Measurements from ENCODE around the gene CACNA1A. TPM values are rescaled to one million over a fixed set of nuclear protein-coding genes. Genes with fewer than 3 reads are reported as not detected.
A peak's percentile ranks its signal among the peaks of the same experiment; 100 is the strongest.
"Not testable (repeated sequence)": the region's sequence is repeated elsewhere in the genome, so short reads cannot be mapped to it uniquely, and the experiment has no call there.

The CACNA1A gene
- 10 to 100 TPM in 2 of 8 experiments, 1 to 10 TPM in 6; 1.9 to 23.0 (median 7.5) TPM for total RNA-seq

- peak within 1 kb of the TSS; percentile 64 to 70 for H3K27ac ChIP-seq
Observed at GRCh38 chr19:13506471-13506820, at the start of gene CACNA1A. TSS of gene CACNA1A (minus strand) at chr19:13506479. CDS start at chr19:13506224, 255 bp downstream.

GRCh38 chr19:13554506-13555240, 48.4 kb upstream of the CACNA1A start:
- ATAC-seq (replicated peaks in 6 of 8): no peak
- Histone ChIP-seq H3K4me3 (no peak overlapping the region), H3K4me1 (replicated peaks in 1 of 2) (no peaks in the 10 kb centered on the region), H3K27ac (no peak overlapping the region)
- 0 to 69% (median 40%) methylated on average over 1 to 10 of the region's 10 CpGs for WGBS, 10 experiments
- in situ Hi-C loops (cut with MboI; ENCODE audit: low pct_unique_long_range_greater_than_20kb in 2 of 9, low sequenced_read_pairs in 9 of 9, unreplicated experiment in 9 of 9): no loop called here

More at GRCh38 chr19:13506471-13506820, at the start of gene CACNA1A:
- peak in 6 of 8 experiments; percentile 15 to 60 (median 46) for ATAC-seq (replicated peaks in 6 of 8)
- WGBS, 10 experiments: 0 to 7% (median 1%) methylated on average over 2 to 12 of the region's 21 CpGs; no CpG with 5 or more reads in 2 of the 10 experiments
- Histone ChIP-seq H3K4me1 (replicated peaks in 1 of 2) (peaks cover 6 to 12% of the 10 kb centered on the region in 2 donors), H3K4me3 (peak within 1 kb of the TSS; percentile 57 to 93 (median 75))
- in situ Hi-C loops (cut with MboI; ENCODE audit: low pct_unique_long_range_greater_than_20kb in 2 of 9, low sequenced_read_pairs in 9 of 9, unreplicated experiment in 9 of 9): no loop called here

GRCh38 chr19:13553880-13554400, 47.7 kb upstream of the CACNA1A start:
- in situ Hi-C loops (cut with MboI; ENCODE audit: low pct_unique_long_range_greater_than_20kb in 2 of 9, low sequenced_read_pairs in 9 of 9, unreplicated experiment in 9 of 9): no loop called here
- ATAC-seq (replicated peaks in 6 of 8): no peak
- no peak overlapping the region for H3K27ac ChIP-seq

GRCh38 chr19:13548131-13548530, 41.9 kb upstream of the CACNA1A start:
- in situ Hi-C loops (cut with MboI; ENCODE audit: low pct_unique_long_range_greater_than_20kb in 2 of 9, low sequenced_read_pairs in 9 of 9, unreplicated experiment in 9 of 9): no loop called here
- Histone ChIP-seq H3K4me3 (no peak overlapping the region), H3K4me1 (replicated peaks in 1 of 2) (no peaks in the 10 kb centered on the region), H3K27ac (no peak overlapping the region)
- ATAC-seq (replicated peaks in 6 of 8): no peak
- 17 to 100% (median 85%) methylated on average over 1 to 3 of the region's 3 CpGs; no CpG with 5 or more reads in 3 of the 10 experiments for WGBS, 10 experiments

More at GRCh38 chr19:13553880-13554400, 47.7 kb upstream of the CACNA1A start:
- no peak overlapping the region for H3K4me3 ChIP-seq
- WGBS, 10 experiments: 93 to 100% (median 96%) methylated on average over 1 to 2 of the region's 2 CpGs; no CpG with 5 or more reads in 6 of the 10 experiments
- H3K4me1 ChIP-seq (replicated peaks in 1 of 2): no peaks in the 10 kb centered on the region

- H3K27ac ChIP-seq: no peak overlapping the region
- H3K4me3 ChIP-seq: no peak overlapping the region
- H3K4me1 ChIP-seq (replicated peaks in 1 of 2): no peaks in the 10 kb centered on the region
- in situ Hi-C loops (cut with MboI; ENCODE audit: low pct_unique_long_range_greater_than_20kb in 2 of 9, low sequenced_read_pairs in 9 of 9, unreplicated experiment in 9 of 9): no loop called here
- no peak for ATAC-seq (replicated peaks in 6 of 8)
Observed at GRCh38 chr19:13547102-13547501, 40.8 kb upstream of the CACNA1A start.

GRCh38 chr19:13544423-13544822, 38.1 kb upstream of the CACNA1A start:
- Histone ChIP-seq H3K27ac (no peak overlapping the region), H3K4me3 (no peak overlapping the region), H3K4me1 (replicated peaks in 1 of 2) (no peaks in the 10 kb centered on the region)
- in situ Hi-C loops (cut with MboI; ENCODE audit: low pct_unique_long_range_greater_than_20kb in 2 of 9, low sequenced_read_pairs in 9 of 9, unreplicated experiment in 9 of 9): no loop called here
- WGBS, 10 experiments: 0 to 78% (median 30%) methylated on average over 1 of the region's 2 CpGs; no CpG with 5 or more reads in 4 of the 10 experiments
- ATAC-seq (replicated peaks in 6 of 8): no peak

- H3K4me3 ChIP-seq: no peak overlapping the region
- no peaks in the 10 kb centered on the region for H3K4me1 ChIP-seq (replicated peaks in 1 of 2)
- in situ Hi-C loops (cut with MboI; ENCODE audit: low pct_unique_long_range_greater_than_20kb in 2 of 9, low sequenced_read_pairs in 9 of 9, unreplicated experiment in 9 of 9): no loop called here
- 7 to 83% (median 75%) methylated on average over 1 of the region's 1 CpG; no CpG with 5 or more reads in 2 of the 10 experiments for WGBS, 10 experiments
- ATAC-seq (replicated peaks in 6 of 8): no peak
- no peak overlapping the region for H3K27ac ChIP-seq
Observed at GRCh38 chr19:13541554-13541953, 35.3 kb upstream of the CACNA1A start.

- no peak overlapping the region for H3K27ac ChIP-seq
- H3K4me3 ChIP-seq: no peak overlapping the region
- no peak for ATAC-seq (replicated peaks in 6 of 8)
- H3K4me1 ChIP-seq (replicated peaks in 1 of 2): no peaks in the 10 kb centered on the region
- in situ Hi-C loops (cut with MboI; ENCODE audit: low pct_unique_long_range_greater_than_20kb in 2 of 9, low sequenced_read_pairs in 9 of 9, unreplicated experiment in 9 of 9): no loop called here
- 0 to 29% (median 14%) methylated on average over 1 of the region's 1 CpG; no CpG with 5 or more reads in 5 of the 10 experiments for WGBS, 10 experiments
Observed at GRCh38 chr19:13539332-13539731, 33.1 kb upstream of the CACNA1A start.

GRCh38 chr19:13538601-13539253, 32.4 kb upstream of the CACNA1A start:
- H3K27ac ChIP-seq: no peak overlapping the region
- no peaks in the 10 kb centered on the region for H3K4me1 ChIP-seq (replicated peaks in 1 of 2)
- no peak for ATAC-seq (replicated peaks in 6 of 8)
- WGBS, 10 experiments: 40 to 92% (median 67%) methylated on average over 2 to 5 of the region's 7 CpGs; no CpG with 5 or more reads in 1 of the 10 experiments
- H3K4me3 ChIP-seq: no peak overlapping the region
- in situ Hi-C loops (cut with MboI; ENCODE audit: low pct_unique_long_range_greater_than_20kb in 2 of 9, low sequenced_read_pairs in 9 of 9, unreplicated experiment in 9 of 9): no loop called here

GRCh38 chr19:13537454-13537853, 31.2 kb upstream of the CACNA1A start:
- Histone ChIP-seq H3K4me3 (no peak overlapping the region), H3K27ac (no peak overlapping the region), H3K4me1 (replicated peaks in 1 of 2) (no peaks in the 10 kb centered on the region)
- 20 to 70% (median 52%) methylated on average over 2 to 5 of the region's 6 CpGs; no CpG with 5 or more reads in 4 of the 10 experiments for WGBS, 10 experiments
- in situ Hi-C loops (cut with MboI; ENCODE audit: low pct_unique_long_range_greater_than_20kb in 2 of 9, low sequenced_read_pairs in 9 of 9, unreplicated experiment in 9 of 9): no loop called here
- ATAC-seq (replicated peaks in 6 of 8): peak in 1 of 8 experiments; percentile 11

- in situ Hi-C loops (cut with MboI; ENCODE audit: low pct_unique_long_range_greater_than_20kb in 2 of 9, low sequenced_read_pairs in 9 of 9, unreplicated experiment in 9 of 9): no loop called here
Observed at GRCh38 chr19:13530720-13531119, 24.4 kb upstream of the CACNA1A start.

GRCh38 chr19:13529721-13530120, 23.4 kb upstream of the CACNA1A start:
- WGBS, 10 experiments: 20 to 100% (median 56%) methylated on average over 1 to 2 of the region's 2 CpGs; no CpG with 5 or more reads in 3 of the 10 experiments
- H3K27ac ChIP-seq; in situ Hi-C loops (cut with MboI; ENCODE audit: low pct_unique_long_range_greater_than_20kb in 2 of 9, low sequenced_read_pairs in 9 of 9, unreplicated experiment in 9 of 9); ATAC-seq (replicated peaks in 6 of 8); H3K4me3 ChIP-seq; H3K4me1 ChIP-seq (replicated peaks in 1 of 2): not testable (repeated sequence)

More at GRCh38 chr19:13530720-13531119, 24.4 kb upstream of the CACNA1A start:
- no peak overlapping the region for H3K27ac ChIP-seq
- H3K4me3 ChIP-seq: no peak overlapping the region
- 7 to 33% (median 21%) methylated on average over 3 to 6 of the region's 6 CpGs for WGBS, 10 experiments
- H3K4me1 ChIP-seq (replicated peaks in 1 of 2): no peaks in the 10 kb centered on the region
- no peak for ATAC-seq (replicated peaks in 6 of 8)

GRCh38 chr19:13526552-13526951, 20.3 kb upstream of the CACNA1A start:
- ATAC-seq (replicated peaks in 6 of 8): no peak
- 0 to 60% (median 13%) methylated on average over 1 to 2 of the region's 2 CpGs; no CpG with 5 or more reads in 2 of the 10 experiments for WGBS, 10 experiments
- in situ Hi-C loops (cut with MboI; ENCODE audit: low pct_unique_long_range_greater_than_20kb in 2 of 9, low sequenced_read_pairs in 9 of 9, unreplicated experiment in 9 of 9): no loop called here
- Histone ChIP-seq H3K4me1 (replicated peaks in 1 of 2) (no peaks in the 10 kb centered on the region), H3K27ac (no peak overlapping the region), H3K4me3 (no peak overlapping the region)
